ENCODE measurements around the gene GFOD1.

DNA sequence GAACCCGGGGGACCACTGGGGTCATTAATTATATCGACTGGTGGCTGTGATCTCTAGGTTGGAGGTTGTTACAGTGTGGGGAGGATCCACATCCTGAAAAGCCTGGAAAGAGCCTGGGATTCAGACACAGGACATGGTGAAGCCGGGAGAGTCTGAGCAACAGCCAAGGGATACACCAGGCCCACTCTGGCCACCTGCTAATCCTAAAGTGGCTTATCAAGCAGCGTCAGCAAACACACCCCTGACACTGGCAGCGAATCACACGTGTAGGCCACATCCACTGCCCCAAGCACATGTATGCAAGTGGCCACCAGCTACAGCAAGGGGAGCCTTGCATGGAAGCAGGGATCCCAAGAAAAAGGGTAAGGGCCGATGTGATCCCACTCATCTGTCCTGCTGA lies 41.0 kb downstream of the GFOD1 start:
- TF ChIP-seq POLR2A (IDR thresholded peaks at IDR 0.05) (no peak), CTCF (IDR thresholded peaks at IDR 0.05) (no peak)

All from sigmoid colon (tissue), 3 donors.